Measurements from ENCODE around the gene CYP26B1. TPM values are rescaled to one million over a fixed set of nuclear protein-coding genes. Genes with fewer than 3 reads are reported as not detected.
A peak's percentile ranks its signal among the peaks of the same experiment; 100 is the strongest.

The CYP26B1 gene
- total and polyA plus RNA-seq, 5 donors from 2014 or later: not detected

DNA sequence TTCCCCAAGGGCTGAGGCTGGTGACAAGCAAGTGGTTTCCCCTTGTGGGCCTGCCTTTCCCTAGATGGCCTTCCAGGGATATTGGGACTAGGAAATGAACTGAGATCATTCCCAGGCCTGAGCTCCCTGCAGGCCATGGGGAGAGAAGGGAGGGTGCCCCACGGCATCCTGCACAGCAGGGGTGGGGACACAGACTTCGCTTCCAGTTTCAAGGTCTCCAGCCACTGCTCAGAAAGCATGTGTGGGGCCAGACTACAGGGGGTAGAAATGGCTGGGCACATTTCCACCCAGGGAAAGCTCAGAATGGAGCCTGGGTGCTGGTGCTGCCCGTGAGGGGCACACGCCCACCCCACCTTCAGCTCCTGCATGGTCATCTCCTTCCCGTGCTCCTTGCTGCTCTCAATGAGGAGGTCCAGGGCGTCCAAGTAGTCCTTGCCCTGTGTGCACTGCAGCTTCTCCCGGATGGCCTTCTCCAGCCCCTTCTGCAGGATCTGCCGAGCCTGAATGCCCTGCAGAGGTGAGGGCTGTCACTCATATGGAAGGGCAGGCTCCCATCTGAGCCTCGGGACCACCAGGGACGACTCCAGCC is 13.2 kb downstream of the CYP26B1 start:
- H3K27ac Mint-ChIP-seq: no peak overlapping the region
- Histone ChIP-seq H3K4me1 (ENCODE audit: control insufficient read depth, insufficient read depth, low read length, poor library complexity, severe bottlenecking) (no peaks in the 10 kb centered on the region), H3K27ac (ENCODE audit: insufficient read depth, low read length, poor library complexity, severe bottlenecking) (no peak overlapping the region), H3K27me3 (ENCODE audit: control insufficient read depth, insufficient read depth, low read length) (no peaks in the 10 kb centered on the region), H3K36me3 (ENCODE audit: control insufficient read depth, insufficient read depth, low read length) (no peaks in the 10 kb centered on the region), H3K9me3 (ENCODE audit: control insufficient read depth in 2 of 2, low read length in 2 of 2) (no peaks in the 10 kb centered on the region), H3K4me3 (ENCODE audit: low read depth, low read length) (no peak overlapping the region)
- H3K4me1 Mint-ChIP-seq: peaks cover 0 to 2% (median 0%) of the 10 kb centered on the region in 4 donors
- no peak for DNase-seq
- no peak for ATAC-seq (ENCODE audit: low read depth in 2 of 2)
- no peaks in the 10 kb centered on the region for H3K36me3 Mint-ChIP-seq
- no peak overlapping the region for H3K4me3 Mint-ChIP-seq
- peaks cover 0 to 2% (median 0%) of the 10 kb centered on the region in 7 donors for H3K9me3 Mint-ChIP-seq
- no peaks in the 10 kb centered on the region for H3K27me3 Mint-ChIP-seq

DNA sequence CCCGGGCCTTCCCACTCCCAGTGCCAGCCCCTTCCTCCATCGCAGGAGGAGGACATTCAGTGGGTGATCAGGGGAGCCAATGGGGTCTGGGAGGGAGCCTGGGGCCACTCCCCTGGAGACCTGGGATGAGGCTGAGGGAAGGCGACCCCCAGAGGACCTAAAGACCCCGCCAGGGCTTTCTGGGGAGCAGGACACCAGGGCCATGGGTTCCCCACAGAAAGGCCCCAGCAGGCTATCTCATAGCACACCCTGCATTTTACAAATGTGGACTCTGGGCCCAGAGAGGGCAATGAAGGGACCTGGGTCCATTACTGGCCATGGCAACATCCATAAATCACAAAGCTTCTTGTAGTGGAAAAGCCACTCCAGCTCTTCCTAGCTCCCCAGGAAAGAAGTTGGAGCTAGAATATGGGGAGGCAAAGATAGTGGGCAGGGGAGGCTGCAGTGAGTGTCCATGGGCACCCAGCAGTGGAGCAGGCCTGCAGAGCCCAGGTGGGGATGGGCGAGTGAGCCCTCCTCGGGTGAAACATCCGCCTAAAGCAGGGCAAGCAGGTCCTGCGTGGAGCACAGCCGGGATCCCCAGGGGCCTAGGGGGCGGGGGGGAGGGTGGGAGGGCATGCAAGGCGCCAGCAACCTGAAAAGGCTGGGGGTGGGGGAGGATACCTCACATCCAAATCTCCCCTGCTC is 13.8 kb downstream of the CYP26B1 start:
- Mint-ChIP-seq H3K27ac (no peak overlapping the region), H3K27me3 (no peaks in the 10 kb centered on the region), H3K4me3 (no peak overlapping the region), H3K4me1 (peaks cover 0 to 2% (median 0%) of the 10 kb centered on the region in 4 donors), H3K9me3 (peaks cover 0 to 2% (median 0%) of the 10 kb centered on the region in 7 donors), H3K36me3 (no peaks in the 10 kb centered on the region)
- ATAC-seq (ENCODE audit: low read depth in 2 of 2) (no peak), DNase-seq (no peak)
- no peaks in the 10 kb centered on the region for H3K9me3 ChIP-seq (ENCODE audit: control insufficient read depth in 2 of 2, low read length in 2 of 2)
- H3K4me3 ChIP-seq (ENCODE audit: low read depth, low read length): no peak overlapping the region
- no peaks in the 10 kb centered on the region for H3K4me1 ChIP-seq (ENCODE audit: control insufficient read depth, insufficient read depth, low read length, poor library complexity, severe bottlenecking)
- no peaks in the 10 kb centered on the region for H3K27me3 ChIP-seq (ENCODE audit: control insufficient read depth, insufficient read depth, low read length)
- no peak overlapping the region for H3K27ac ChIP-seq (ENCODE audit: insufficient read depth, low read length, poor library complexity, severe bottlenecking)
- no peaks in the 10 kb centered on the region for H3K36me3 ChIP-seq (ENCODE audit: control insufficient read depth, insufficient read depth, low read length)

DNA sequence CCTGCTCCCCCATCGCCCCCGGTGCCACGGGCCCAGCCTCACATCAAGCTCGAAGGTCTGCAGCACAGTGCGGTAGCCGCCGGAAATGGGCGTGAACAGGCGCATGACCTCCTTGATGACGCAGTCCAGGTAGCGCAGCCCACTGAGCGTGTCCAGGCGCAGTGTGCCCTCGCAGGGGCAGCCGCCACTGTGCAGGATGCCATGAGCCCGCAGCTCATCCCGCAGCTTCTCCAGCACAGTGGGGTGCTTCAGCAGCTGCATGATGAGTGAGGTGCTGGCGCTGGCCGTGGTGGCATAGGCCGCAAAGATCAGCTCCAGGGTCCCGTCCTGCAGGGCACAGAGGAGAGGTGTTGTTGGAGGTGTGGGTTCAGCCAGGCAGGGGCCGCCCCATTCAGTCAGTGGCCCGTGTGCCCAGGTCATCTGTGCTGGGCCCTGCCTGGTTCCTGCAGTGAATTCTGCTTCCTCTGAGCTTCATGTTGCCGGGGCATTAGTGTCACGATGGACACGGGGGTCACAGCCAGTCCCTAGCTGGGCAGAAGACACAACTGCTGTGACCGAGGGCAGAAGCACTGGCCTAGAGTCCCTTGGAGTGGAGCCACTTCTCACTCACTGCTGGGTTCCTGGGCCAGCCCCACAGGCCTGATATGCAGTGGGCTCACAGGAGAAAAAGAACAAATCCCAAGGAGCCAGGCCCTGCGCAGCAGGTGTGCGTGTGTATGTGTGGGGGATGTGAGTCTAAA is 14.5 kb downstream of the CYP26B1 start:
- no peaks in the 10 kb centered on the region for H3K27me3 Mint-ChIP-seq
- ATAC-seq (ENCODE audit: low read depth in 2 of 2): no peak

DNA sequence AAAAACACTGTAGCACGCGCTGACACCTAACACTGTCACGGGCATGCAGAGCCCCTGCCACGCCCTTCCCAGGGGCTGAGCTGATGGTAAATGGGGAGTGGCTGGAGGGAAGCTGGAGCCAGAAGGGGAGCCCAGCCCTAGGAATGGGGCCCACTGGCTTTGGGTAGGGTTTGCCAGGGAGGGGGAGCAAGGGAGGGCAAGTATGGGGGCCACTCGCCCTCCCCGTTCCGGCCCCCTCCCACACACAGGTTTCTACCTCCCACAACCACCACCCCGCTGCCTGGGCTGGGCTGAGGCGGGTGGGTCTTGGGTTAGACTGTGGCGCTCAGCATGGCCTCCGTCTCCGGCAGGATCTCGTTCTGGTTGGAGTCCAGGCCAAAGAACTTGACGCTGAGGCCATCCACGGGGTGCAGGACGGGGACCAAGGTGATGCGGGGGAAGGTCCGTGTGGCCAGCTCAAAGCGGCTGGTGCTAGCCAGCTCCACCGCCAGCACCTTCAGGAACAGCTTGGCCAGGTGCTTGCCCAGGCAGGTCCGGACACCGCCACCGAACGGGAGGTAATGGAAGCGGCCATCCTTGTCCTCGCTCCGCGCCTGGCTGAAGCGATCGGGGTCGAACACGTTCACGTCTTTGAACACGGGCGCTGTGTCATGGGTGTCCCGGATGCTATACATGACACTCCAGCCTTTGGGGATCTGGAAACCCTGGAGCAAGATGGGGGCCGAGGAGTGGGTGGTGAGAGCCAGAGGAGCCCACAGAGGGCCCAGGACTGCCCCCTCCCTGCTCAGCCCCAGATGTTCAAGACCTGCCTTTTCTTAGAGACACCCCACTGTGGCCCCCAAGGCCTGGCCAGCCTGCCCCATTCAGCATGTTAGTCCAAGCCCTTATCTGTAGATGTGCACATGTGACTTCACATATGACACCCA is 15.5 kb downstream of the CYP26B1 start:
- Mint-ChIP-seq H3K4me3 (no peak overlapping the region), H3K9me3 (peaks cover 0 to 2% (median 0%) of the 10 kb centered on the region in 7 donors), H3K27me3 (no peaks in the 10 kb centered on the region), H3K4me1 (no peaks in the 10 kb centered on the region), H3K27ac (no peak overlapping the region), H3K36me3 (no peaks in the 10 kb centered on the region)
- Histone ChIP-seq H3K36me3 (ENCODE audit: control insufficient read depth, insufficient read depth, low read length) (no peaks in the 10 kb centered on the region), H3K27me3 (ENCODE audit: control insufficient read depth, insufficient read depth, low read length) (no peaks in the 10 kb centered on the region), H3K4me1 (ENCODE audit: control insufficient read depth, insufficient read depth, low read length, poor library complexity, severe bottlenecking) (no peaks in the 10 kb centered on the region), H3K4me3 (ENCODE audit: low read depth, low read length) (no peak overlapping the region), H3K9me3 (ENCODE audit: control insufficient read depth in 2 of 2, low read length in 2 of 2) (no peaks in the 10 kb centered on the region), H3K27ac (ENCODE audit: insufficient read depth, low read length, poor library complexity, severe bottlenecking) (no peak overlapping the region)
- ATAC-seq (ENCODE audit: low read depth in 2 of 2) (no peak), DNase-seq (no peak)

More for the DNA sequence above, 14.5 kb downstream of the CYP26B1 start:
- Mint-ChIP-seq H3K4me3 (no peak overlapping the region), H3K9me3 (peaks cover 0 to 2% (median 0%) of the 10 kb centered on the region in 7 donors), H3K36me3 (no peaks in the 10 kb centered on the region), H3K4me1 (peaks cover 0 to 2% (median 0%) of the 10 kb centered on the region in 4 donors), H3K27ac (no peak overlapping the region)
- no peaks in the 10 kb centered on the region for H3K27me3 ChIP-seq (ENCODE audit: control insufficient read depth, insufficient read depth, low read length)
- H3K4me1 ChIP-seq (ENCODE audit: control insufficient read depth, insufficient read depth, low read length, poor library complexity, severe bottlenecking): no peaks in the 10 kb centered on the region
- no peak overlapping the region for H3K27ac ChIP-seq (ENCODE audit: insufficient read depth, low read length, poor library complexity, severe bottlenecking)
- no peaks in the 10 kb centered on the region for H3K9me3 ChIP-seq (ENCODE audit: control insufficient read depth in 2 of 2, low read length in 2 of 2)
- DNase-seq: no peak
- no peak overlapping the region for H3K4me3 ChIP-seq (ENCODE audit: low read depth, low read length)
- H3K36me3 ChIP-seq (ENCODE audit: control insufficient read depth, insufficient read depth, low read length): no peaks in the 10 kb centered on the region

DNA sequence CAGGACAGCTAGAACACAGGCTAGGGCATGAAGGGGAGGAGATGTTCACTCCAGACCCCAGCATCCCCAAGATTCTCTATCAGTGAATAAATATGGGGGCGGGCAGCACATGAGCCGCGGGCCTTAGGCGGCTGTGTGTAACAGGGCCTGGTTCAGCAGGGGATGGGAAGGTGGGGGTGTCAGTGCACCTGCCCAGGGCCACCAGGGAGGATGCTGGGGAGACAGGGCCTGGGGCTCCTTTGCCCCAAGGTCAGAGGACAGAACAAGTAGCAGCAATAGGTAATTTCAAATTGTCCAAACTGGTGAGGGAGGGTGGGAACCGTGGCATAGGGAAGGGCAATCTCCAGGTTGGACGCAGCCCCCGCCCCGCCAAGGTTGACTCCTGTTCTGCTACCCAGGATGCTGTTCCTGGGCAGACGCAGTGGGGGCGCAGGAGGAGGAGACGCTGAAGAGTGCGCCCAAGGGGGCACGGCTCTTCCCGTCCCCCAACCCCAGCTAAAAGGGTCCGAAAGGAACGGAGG is 16.2 kb downstream of the CYP26B1 start:
- Mint-ChIP-seq H3K36me3 (no peaks in the 10 kb centered on the region), H3K4me3 (no peak overlapping the region), H3K9me3 (peaks cover 0 to 2% (median 0%) of the 10 kb centered on the region in 7 donors), H3K27ac (no peak overlapping the region), H3K4me1 (no peaks in the 10 kb centered on the region), H3K27me3 (no peaks in the 10 kb centered on the region)
- no peak overlapping the region for H3K4me3 ChIP-seq (ENCODE audit: low read depth, low read length)
- ATAC-seq (ENCODE audit: low read depth in 2 of 2) (no peak), DNase-seq (no peak)
- no peaks in the 10 kb centered on the region for H3K36me3 ChIP-seq (ENCODE audit: control insufficient read depth, insufficient read depth, low read length)
- H3K27me3 ChIP-seq (ENCODE audit: control insufficient read depth, insufficient read depth, low read length): no peaks in the 10 kb centered on the region
- H3K4me1 ChIP-seq (ENCODE audit: control insufficient read depth, insufficient read depth, low read length, poor library complexity, severe bottlenecking): no peaks in the 10 kb centered on the region
- no peaks in the 10 kb centered on the region for H3K9me3 ChIP-seq (ENCODE audit: control insufficient read depth in 2 of 2, low read length in 2 of 2)
- no peak overlapping the region for H3K27ac ChIP-seq (ENCODE audit: insufficient read depth, low read length, poor library complexity, severe bottlenecking)

DNA sequence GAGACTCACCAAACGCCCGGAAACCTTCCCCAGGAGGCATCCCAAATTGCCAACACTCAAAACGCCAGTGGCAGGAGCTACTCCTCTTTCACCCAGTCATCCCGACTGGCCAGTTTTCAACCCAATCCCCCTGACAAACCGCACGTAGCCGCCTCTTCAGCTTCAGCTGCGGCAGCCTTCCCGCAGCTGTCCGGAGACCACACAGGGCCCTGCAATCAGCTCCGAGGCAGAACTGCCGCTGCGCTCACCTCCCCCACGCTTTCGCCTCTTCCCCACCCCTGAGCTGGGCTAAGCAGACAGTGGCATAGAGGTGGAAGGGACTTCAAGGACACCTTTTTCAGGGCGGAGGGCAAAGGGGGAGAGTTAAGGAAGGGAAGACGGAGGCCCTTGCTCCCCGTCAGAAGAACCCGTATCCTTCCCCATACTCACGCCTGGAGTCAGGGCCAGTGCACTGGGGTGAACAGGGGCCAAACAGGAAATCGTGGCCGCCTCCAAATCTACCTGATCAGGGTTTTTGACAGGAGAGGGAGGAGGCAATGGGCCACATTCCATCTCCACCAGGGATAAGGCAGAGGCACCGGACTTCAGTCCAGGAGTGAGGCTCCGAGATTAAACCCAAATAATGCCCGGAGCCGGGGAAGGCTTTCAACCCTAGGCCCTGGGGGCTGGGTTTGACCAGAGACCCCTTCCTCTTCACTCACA is 16.9 kb downstream of the CYP26B1 start:
- no peak overlapping the region for H3K4me3 Mint-ChIP-seq
- H3K4me1 Mint-ChIP-seq: no peaks in the 10 kb centered on the region
- no peaks in the 10 kb centered on the region for H3K9me3 ChIP-seq (ENCODE audit: control insufficient read depth in 2 of 2, low read length in 2 of 2)
- H3K4me1 ChIP-seq (ENCODE audit: control insufficient read depth, insufficient read depth, low read length, poor library complexity, severe bottlenecking): no peaks in the 10 kb centered on the region
- H3K36me3 Mint-ChIP-seq: no peaks in the 10 kb centered on the region
- DNase-seq (no peak), ATAC-seq (ENCODE audit: low read depth in 2 of 2) (no peak)
- H3K27ac ChIP-seq (ENCODE audit: insufficient read depth, low read length, poor library complexity, severe bottlenecking): no peak overlapping the region
- H3K9me3 Mint-ChIP-seq: peaks cover 0 to 2% (median 0%) of the 10 kb centered on the region in 7 donors
- H3K27ac Mint-ChIP-seq: peak overlapping the region in 1 of 3 donors; percentile 58
- H3K27me3 ChIP-seq (ENCODE audit: control insufficient read depth, insufficient read depth, low read length): no peaks in the 10 kb centered on the region
- H3K36me3 ChIP-seq (ENCODE audit: control insufficient read depth, insufficient read depth, low read length): no peaks in the 10 kb centered on the region
- H3K27me3 Mint-ChIP-seq: no peaks in the 10 kb centered on the region
- H3K4me3 ChIP-seq (ENCODE audit: low read depth, low read length): no peak overlapping the region

Data from CD4-positive, CD25-positive, alpha-beta regulatory T cell (primary cell).